Cardiac fibroblast (primary cell): ENCODE measurements around the gene SMIM38.

Experiments
- DNase-seq, 2 donors: peaks; one replicate each; pipeline versions ENCODE4 v3.0.0 to v3.0.0-alpha.2; 2010; ENCODE audit warnings: low read depth in 2 of 2
- H3K4me3 ChIP-seq, 2 donors: replicated peaks in 1 of 2; 1 replicate in 1 of 2; 2 replicates in 1 of 2; pipeline ENCODE4 v1.5.1; 2011; ENCODE audit warnings: low read depth in 2 of 2, low read length in 2 of 2, mild to moderate bottlenecking in 2 of 2, moderate library complexity in 1 of 2
- TF ChIP-seq, protein P1 (sequence below): IDR thresholded peaks from one replicate; pipeline ENCODE4 v1.5.1; 2011; ENCODE audit warnings: low read depth, mild to moderate bottlenecking, low read length, inconsistent platforms

SMIM38 gene

DNA sequence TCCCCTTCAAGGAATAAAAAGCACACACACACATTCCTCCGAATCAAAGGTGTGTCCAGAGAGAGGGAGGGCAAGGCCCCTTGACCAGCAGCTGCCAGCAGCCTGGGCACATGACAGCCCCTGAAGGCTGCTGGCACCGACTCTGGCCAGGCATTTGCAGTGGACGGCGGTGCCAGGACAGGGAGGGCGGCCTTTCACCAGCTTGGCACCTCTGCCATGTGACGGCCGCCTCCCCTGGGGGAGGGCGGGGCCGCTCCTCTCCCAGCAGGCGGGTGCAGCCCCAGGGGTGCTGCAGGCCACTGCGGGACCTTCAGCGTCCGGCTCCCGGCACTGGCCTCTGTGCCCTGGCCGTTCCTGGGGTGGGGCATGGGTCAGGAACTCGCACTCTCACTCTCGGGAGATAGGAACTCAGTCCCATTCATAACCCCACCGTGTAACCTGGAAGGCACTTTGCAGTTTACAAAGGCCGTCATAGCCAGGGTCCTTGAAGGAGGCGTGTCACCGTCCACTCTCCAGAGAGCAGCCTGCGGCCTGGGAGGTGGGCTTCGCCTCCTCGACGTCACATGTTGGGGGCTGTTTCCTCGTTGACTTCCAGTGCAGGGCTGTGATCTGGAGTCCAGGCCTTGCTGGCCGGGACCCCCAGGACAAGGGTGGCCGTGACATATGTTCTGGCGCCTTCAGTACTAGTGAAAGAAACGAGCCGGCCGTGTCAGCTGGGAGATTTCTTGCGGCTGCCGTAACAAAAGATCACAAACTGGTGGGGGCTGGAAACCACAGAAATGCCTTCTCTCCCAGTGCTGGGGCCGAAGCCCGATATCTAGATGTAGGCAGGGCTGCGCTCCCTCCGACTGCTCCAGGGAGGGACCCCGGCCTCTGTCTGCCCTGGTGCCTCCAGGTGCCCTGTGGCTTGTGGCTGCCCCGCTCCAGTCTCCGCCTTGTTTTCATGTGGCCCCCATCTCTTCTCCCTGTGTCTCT, 39.9 kb upstream of the SMIM38 start:
- DNase-seq: no peak
- TF ChIP-seq, protein P1, sequence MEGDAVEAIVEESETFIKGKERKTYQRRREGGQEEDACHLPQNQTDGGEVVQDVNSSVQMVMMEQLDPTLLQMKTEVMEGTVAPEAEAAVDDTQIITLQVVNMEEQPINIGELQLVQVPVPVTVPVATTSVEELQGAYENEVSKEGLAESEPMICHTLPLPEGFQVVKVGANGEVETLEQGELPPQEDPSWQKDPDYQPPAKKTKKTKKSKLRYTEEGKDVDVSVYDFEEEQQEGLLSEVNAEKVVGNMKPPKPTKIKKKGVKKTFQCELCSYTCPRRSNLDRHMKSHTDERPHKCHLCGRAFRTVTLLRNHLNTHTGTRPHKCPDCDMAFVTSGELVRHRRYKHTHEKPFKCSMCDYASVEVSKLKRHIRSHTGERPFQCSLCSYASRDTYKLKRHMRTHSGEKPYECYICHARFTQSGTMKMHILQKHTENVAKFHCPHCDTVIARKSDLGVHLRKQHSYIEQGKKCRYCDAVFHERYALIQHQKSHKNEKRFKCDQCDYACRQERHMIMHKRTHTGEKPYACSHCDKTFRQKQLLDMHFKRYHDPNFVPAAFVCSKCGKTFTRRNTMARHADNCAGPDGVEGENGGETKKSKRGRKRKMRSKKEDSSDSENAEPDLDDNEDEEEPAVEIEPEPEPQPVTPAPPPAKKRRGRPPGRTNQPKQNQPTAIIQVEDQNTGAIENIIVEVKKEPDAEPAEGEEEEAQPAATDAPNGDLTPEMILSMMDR: no peak
- no peak overlapping the region for H3K4me3 ChIP-seq

DNA sequence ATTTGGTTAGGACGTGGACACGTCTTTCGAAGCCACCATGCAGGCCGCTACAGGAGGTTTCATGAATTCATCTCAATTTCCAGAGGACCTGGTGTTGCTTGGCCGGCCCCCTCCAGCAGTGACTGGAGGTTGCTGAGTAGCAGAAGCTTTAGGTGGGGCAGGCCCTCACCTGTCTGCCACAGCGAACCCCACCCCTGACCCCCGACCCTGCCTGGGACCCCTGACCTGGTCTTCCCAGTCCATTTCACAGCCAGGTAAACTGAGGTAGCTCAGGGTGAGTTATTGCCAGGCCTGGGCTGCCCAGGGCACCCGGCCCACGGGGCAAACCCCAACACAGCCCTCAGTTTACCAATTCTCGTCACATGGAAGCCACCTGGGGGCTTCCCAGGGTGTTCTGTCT, 39.1 kb upstream of the SMIM38 start:
- TF ChIP-seq, protein P1: no peak
- DNase-seq: no peak
- H3K4me3 ChIP-seq: no peak overlapping the region

DNA sequence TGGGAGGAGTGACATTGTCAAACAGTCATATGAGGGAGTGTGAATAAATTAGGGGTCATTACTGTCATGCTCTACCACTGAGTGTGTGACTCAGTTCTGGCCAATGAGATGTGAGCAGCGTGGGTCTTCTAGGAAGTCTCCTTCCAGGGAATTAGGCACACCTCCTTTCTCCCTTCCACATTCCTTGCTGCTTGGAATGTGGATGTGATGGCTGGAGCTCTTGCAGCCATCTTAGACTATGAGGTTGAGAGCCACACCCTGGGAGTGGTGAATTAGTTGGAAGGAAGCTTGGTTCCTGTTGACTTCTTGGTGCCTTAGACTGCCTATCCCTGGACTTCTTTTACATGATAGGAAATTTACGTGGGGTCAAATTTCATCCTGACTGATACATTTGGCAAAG, 36.5 kb upstream of the SMIM38 start:
- no peak overlapping the region for H3K4me3 ChIP-seq
- TF ChIP-seq, protein P1: no peak
- no peak for DNase-seq

DNA sequence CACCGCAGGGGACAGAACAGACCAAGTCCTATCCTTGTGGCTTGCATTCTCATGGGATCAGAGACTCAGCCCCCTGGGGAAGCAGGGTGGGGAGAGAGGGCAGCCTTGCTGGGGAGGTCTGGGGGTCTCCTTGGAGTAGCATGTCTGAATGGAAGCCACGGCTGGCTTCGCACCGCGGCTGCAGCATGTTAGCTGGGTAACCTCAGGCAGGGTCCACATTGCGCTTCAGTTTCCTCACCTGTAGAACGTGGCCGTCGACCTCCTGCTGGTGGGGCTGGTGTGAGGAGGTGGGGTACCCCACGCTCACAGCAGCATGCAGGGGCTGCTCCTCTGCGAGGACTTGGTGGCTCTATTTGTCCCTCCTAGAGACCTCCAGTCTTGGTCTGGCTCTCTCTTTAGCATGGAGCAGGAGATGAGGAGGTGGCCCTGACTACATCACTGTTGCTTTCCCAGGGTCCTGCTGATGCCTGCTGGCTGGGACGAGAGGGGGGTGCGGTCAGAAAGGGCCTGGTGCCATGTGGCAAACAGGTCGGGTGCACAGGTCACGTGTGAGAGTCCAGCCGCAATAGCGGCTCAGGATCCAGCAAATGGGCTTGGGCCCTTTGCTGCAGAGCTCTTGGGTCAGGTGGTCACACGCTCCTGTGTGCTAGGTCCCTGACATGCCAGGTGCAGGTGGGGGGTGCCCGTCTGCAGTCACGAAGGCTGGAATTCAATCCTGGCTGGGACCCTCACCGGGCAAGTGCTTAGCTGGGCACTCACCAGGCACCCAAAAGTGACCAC, 35.4 kb upstream of the SMIM38 start:
- DNase-seq: no peak
- TF ChIP-seq, protein P1: no peak
- H3K4me3 ChIP-seq: no peak overlapping the region

DNA sequence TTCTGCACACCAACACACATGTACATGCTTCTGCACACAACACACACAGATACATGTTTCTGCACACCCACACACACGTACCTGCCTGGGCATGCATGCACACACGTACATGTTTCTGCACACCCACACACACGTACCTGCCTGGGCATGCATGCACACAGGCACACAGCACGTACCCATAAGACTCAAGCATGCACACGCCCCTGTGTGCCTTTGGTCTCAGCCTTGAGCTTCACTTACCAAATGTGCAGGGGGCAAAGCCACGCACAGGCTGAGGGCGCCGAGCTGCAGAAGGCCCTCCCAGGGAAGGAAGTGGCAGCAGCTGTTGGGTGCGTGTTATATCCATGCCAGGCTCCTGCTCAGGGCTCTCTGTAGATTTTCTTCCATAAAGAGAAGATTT, 34.7 kb upstream of the SMIM38 start:
- no peak for DNase-seq
- H3K4me3 ChIP-seq: no peak overlapping the region
- TF ChIP-seq, protein P1: no peak

DNA sequence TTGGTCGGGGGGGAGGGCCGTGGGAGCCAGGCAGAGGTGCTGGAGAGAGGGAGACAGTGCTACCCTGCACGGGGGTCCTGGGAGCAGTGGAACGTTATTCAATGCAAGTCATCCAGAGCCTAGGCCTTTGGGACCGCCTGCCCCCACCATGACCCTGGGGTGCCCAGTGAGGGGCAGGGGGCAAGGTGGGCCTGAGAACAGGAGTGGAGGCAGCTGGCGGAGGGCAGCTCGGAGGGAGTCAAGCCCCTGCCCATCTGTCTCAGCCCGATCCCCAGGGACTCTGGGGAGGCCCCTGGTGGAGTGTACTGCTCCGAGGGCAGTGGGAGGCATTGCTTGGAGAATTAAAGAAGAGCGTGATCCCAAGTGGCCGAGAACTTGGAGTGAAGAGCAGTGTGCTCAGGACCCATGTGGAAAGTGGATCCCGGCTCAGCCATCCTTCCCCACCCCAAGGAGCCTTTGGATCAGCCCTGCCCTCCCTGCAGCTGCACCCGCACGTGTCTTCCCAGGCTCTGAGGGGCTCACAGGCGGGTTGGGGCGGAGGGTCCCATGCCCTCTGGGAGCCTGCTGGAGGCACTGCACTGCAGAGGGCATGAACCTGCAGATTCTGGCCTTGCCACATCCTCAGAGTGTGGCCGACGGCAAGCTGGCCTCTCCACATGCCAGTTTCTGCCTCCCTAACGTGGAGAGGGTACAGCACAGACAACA, 34.0 kb upstream of the SMIM38 start:
- TF ChIP-seq, protein P1: no peak
- H3K4me3 ChIP-seq: no peak overlapping the region
- DNase-seq: no peak
